Activated CD8-positive, alpha-beta memory T cell treated with anti-CD3 and anti-CD28 coated beads, Interleukin-2, amount 50 U/mL, for 48 hours (primary cell): ENCODE data around the gene CORO2B.

ENCODE experiments used
- DNase-seq: peaks from one replicate; pipeline ENCODE4 v3.0.0-alpha.2; 2020

The CORO2B gene

GRCh38 chr15:68681836-68682235, 103.0 kb downstream of the CORO2B start:
- DNase-seq, result no peak

- no peak for DNase-seq
Measured at GRCh38 chr15:68682330-68682729, 103.5 kb downstream of the CORO2B start.

GRCh38 chr15:68683026-68683425, 104.2 kb downstream of the CORO2B start:
- DNase-seq, result no peak

GRCh38 chr15:68683551-68683950, 104.8 kb downstream of the CORO2B start:
- DNase-seq, result no peak

GRCh38 chr15:68684476-68684875, 105.7 kb downstream of the CORO2B start:
- DNase-seq, result no peak

- DNase-seq, result no peak
Measured at GRCh38 chr15:68687136-68687735, 108.4 kb downstream of the CORO2B start.

GRCh38 chr15:68691705-68692104, 112.9 kb downstream of the CORO2B start:
- DNase-seq, result no peak

- DNase-seq, result no peak
Measured at GRCh38 chr15:68693071-68693470, 114.3 kb downstream of the CORO2B start.

GRCh38 chr15:68694111-68694510, 115.3 kb downstream of the CORO2B start:
- no peak for DNase-seq

GRCh38 chr15:68695061-68695595, 116.3 kb downstream of the CORO2B start:
- DNase-seq, result no peak

GRCh38 chr15:68696414-68697363, 117.9 kb downstream of the CORO2B start:
- DNase-seq, result no peak

- no peak for DNase-seq
Measured at GRCh38 chr15:68697711-68698690, 119.2 kb downstream of the CORO2B start.

- DNase-seq, result no peak
Measured at GRCh38 chr15:68698708-68699107, 119.9 kb downstream of the CORO2B start.

GRCh38 chr15:68699124-68699880, 120.5 kb downstream of the CORO2B start:
- DNase-seq, result no peak

- DNase-seq, result no peak
Measured at GRCh38 chr15:68699881-68700454, 121.2 kb downstream of the CORO2B start.

GRCh38 chr15:68700455-68701123, 121.8 kb downstream of the CORO2B start:
- no peak for DNase-seq

GRCh38 chr15:68701886-68702285, 123.1 kb downstream of the CORO2B start:
- no peak for DNase-seq

- DNase-seq, result no peak
Measured at GRCh38 chr15:68704496-68705021, 125.8 kb downstream of the CORO2B start.

- DNase-seq, result no peak
Measured at GRCh38 chr15:68706256-68706655, 127.5 kb downstream of the CORO2B start.

GRCh38 chr15:68706931-68707330, 128.1 kb downstream of the CORO2B start:
- no peak for DNase-seq

GRCh38 chr15:68707386-68707785, 128.6 kb downstream of the CORO2B start:
- no peak for DNase-seq
